ENCODE measurements around the gene SLC6A8. TPM values are rescaled to one million over a fixed set of nuclear protein-coding genes. Genes with fewer than 3 reads are reported as not detected.

The SLC6A8 gene
- total RNA-seq, 1 experiment from 2014 or later = 4.7 TPM

DNA sequence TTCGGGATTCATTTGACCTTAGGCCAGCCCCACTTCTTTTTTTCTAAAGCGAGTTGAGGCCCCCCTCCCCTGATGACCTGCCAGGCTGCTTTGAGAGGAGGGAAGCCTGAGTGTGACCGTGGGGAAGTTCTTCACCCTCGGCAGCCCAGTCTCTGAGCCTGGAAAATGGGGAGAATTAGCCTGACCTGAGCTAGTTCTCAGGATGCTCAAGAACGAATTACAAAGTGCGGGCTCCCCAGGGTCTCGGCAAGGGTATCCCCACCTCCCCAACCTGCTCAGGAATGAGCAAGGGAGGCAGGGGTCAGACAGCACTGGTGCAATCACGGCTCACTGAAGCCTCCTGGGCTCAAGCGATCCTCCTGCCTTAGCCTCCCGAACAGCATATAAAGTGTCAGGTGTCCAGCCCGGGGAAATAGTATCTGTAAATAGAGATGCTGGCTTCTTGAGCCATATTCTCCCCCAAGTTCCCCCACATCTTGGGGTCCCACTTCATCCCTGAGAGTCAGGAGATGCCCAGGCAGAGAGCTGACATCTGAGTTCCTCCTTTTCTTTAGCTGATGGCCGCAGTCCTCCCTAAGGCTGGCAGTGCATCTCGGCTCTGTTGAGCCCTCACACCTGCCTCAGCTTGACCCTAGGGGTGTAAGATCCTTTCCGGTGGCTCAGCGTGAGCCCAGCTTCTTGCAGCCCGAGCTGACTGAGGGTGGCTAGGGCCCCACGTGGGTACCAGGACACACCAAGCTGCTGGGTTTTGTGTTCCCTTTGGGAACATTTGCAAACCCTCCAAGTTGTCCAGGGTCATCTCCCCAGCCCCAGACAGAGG lies 39.2 kb upstream of the SLC6A8 start:
- DNase-seq (ENCODE audit: low read depth) = no peak

DNA sequence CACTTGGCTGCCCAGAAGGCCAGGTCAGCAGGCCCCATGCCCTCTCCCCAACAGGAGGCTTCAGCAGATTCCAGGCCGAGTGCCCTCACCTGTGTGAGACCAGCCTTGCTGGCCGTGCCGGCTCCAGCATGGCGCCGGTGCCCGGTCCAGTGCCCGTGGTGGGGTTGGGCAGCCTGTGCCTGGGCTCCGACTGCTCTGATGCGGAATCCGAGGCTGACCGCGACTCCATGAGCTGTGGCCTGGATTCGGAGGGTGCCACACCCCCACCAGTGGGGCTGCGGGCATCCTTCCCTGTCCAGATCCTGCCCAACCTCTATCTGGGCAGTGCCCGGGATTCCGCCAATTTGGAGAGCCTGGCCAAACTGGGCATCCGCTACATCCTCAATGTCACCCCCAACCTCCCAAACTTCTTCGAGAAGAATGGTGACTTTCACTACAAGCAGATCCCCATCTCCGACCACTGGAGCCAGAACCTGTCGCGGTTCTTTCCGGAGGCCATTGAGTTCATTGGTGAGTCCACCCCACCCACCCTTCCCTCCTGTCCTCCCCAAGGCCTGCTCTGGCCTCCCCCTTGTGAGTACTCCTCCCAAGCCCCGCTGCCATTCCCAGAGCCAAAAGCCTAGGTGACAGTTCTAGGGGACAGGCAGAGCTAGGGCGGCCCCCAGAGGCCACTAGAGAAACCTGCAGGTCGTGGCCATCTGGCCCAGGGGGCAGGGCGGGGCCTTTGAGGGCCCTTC lies 38.4 kb upstream of the SLC6A8 start:
- no peak for DNase-seq (ENCODE audit: low read depth)

DNA sequence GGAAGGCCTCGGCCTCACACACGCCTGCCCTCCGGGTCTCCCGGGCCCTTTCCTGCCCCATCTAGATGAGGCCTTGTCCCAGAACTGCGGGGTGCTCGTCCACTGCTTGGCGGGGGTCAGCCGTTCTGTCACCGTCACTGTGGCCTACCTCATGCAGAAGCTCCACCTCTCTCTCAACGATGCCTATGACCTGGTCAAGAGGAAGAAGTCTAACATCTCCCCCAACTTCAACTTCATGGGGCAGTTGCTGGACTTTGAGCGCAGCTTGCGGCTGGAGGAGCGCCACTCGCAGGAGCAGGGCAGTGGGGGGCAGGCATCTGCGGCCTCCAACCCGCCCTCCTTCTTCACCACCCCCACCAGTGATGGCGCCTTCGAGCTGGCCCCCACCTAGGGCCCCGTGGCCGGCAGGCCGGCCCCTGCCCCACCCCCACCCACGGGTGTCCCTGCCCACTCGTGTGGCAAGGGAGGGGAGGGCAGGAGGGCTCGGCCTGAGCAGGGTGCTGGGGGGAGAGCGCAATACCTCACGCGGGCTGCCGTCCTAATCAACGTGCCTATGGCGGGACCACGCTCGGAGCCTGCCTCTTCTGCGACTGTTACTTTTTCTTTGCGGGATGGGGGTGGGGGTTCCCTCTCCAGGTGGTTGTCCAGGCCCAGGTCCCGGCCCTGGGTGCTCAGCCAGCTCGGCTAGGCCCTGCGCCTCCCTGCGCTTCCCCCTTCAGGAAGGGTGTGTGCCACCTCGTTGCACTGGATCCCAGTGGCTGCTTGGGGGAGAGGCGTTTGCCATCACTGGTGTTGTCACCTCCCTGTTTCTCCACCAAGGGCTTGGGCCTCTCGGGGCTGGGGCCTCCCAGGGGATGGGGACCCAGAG lies 37.6 kb upstream of the SLC6A8 start:
- no peak for DNase-seq (ENCODE audit: low read depth)

DNA sequence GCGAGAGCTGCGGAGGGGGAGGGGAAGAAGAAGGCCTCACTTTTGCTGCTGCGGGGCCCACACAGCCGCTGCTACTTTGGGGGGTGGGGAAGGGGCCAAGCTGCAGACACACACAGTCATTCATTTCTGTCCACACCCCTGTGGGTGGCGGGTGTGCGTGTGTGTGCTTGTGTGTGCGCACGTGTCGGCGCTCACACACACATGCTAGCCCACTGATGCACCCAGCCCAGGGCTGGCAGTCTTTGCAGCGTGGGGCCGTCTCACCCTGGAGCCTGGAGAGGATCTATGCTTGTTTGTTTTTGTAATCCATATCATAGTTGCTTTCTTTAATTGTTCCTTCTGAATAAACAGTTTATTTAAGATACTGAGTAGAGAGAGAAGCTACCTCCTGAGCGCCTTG lies 36.8 kb upstream of the SLC6A8 start:
- DNase-seq (ENCODE audit: low read depth) = no peak

DNA sequence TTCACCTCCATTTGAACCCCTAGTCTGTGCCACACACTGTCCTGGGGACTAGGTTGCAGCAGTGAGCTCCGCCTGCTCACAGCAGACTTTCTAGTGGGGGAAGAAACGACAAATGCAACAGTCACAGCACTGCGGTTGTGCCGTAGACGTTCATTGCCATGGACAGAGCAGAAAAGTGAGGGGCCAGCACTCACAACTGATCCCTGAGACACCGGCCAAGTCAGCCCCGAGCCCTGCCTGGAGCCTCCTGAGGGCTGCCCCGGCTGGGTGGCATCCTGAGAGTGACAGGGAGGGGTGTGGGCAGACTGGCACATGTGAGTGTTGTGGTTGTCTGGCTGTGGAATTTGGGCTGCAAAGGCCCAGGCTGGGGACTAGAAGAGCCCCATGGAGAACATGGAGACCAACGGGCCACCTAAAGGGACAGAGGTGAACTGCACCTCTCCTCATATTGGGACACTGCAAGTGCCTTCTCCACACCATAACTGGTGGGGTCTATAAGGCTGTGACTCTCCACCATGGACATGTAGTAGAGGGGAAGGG lies 36.1 kb upstream of the SLC6A8 start:
- no peak for DNase-seq (ENCODE audit: low read depth)

DNA sequence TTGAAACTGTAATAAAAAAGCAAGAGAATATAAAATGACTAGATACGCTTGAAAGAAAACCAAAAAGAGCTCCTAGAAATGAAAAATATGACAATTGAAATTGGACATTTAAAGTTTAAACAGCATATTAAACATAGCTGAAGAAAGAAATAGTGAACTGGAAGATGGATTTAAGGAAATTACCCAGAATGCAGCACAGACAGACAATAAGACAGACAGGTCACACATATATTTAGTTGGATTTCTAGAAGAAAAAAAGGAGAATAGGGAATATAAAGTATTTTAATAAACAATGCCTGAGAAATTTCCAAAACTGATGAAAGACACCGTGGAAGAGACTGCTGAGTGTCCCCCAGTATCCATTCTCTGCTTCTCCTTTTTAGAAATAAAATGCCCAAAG lies 34.2 kb upstream of the SLC6A8 start:
- no peak for DNase-seq (ENCODE audit: low read depth)

DNA sequence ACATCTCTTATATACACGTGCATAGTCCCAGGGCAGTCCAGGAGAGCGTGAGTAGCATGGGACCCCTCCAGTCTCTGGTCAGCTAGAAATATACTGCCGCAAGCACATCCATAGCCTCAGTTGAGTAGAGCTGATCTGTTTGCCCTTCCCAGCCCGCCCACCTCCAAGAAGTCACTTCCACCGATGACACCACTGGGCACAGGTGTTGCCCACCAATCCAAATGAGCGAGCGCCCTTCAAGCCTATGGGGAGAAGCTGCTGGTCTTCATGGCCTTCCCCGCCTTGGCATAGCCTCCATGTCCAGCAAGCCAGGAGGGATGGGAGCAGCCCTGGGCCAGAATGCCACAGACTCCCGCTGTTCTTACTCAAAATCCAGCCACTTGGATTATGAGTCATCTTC lies 30.6 kb upstream of the SLC6A8 start:
- DNase-seq (ENCODE audit: low read depth) = peak; percentile 12

DNA sequence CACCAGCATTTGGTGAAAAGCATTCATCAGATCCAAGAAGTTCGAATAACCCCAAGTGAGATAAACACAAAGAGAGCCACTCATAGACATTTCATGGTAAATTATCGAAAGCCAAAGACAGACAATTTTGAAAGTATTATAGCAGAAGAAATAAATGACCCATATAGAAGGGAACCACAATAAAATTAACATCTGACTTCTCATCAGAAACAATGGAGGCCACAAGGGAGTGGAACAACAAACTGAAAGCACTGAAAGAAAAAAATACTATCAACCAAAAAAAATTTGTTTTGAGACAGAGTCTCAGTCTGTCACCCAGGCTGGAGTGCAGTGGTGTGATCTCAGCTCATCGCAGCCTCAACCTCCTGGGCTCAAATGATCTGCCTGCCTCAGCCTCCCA lies 28.5 kb upstream of the SLC6A8 start:
- no peak for DNase-seq (ENCODE audit: low read depth)

DNA sequence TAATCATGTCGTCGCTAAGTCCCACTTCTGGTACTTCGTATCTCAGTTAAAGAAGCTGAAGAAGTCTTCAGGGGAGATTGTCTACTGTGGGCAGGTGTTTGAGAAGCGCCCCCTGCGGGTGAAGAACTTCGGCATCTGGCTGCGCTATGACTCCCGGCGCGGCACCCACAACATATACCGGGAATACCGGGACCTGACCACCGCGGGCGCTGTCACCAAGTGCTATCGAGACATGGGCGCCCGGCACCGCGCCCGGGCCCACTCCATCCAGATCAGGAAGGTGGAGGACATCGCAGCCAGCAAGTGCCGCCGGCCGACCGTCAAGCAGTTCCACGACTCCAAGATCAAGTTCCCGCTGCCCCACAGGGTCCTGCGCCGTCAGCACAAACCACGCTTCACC lies 25.5 kb upstream of the SLC6A8 start:
- DNase-seq (ENCODE audit: low read depth) = no peak

DNA sequence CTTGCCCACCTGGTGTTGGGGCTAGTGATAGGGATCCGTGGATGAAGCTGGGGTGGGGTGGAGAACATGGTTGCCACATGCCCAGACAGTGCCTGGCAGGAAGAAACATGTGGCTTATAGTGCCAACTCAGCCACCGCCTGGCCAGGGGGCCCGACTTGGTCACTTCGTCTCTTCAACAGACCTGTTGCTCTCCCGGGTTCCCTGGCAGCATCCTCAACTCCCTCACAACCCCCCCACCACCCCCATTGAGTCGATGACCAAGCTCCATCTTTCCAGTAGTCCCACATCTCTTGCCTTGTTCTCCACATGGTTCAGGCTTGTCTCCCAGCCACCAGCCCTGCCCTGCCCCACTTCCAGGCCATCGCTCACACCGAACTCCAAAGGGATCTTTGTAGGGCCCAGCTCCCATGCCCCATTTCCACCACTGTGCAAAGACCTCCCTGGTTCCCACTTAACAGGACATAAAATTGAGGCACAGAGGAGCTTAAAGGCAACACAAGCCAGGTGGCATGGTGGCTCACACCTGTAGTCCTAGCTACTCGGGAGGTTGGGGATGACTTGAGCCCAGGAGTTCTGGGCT lies 21.9 kb upstream of the SLC6A8 start:
- no peak for DNase-seq (ENCODE audit: low read depth)

DNA sequence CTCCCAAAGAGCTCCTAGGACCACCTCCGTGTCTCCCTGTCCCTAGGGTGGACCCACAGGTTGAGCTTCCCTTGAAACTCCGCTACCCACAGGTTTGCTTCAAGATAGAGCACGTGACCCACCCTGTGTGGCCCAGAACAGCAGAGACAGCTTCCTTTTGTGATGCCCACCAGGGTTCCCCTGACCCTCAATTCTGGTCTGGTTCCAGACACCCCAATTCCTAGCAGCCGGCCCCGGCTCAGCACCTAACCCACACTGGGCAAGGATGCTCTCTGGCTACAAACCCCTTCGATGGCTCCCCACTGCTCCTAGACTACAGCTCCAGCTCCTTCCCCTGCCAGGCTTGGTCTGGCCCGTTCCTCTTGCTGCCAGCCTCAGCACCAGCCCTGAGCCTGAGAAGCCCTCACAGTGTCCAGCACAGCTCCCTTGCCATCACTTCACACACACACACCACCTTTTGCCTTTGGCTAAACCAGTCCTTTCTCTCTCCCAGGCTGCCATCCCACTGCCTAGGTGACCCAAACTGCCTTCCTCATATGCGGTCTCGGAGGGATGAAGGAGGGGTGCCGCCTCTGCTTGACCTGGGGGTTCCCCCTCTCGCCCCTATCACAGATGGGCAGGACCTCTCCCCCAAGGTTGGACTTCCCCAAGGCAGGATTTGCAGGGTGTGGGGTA lies 20.3 kb upstream of the SLC6A8 start:
- DNase-seq (ENCODE audit: low read depth) = no peak

DNA sequence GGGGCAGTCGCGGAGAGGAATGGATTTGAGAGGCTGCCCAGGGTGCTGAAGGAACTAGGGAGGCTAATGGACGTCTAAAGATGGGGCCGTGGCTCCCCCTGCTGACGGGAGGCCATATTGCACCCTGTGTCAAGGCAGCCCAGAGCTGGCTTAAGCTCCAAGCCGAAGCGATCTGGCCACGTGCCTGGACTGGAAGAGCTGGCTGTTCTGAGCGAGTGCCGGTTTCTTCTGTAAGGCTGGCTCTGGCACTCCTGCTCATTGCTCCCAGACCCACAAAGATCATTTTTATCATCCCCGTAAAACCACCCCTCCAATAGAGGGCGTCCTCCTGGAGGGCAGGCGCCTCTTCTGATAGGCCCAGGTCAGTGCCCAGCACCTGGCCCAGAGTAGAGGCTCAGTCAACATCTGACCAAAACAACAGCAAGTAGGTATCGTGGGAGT lies 19.8 kb upstream of the SLC6A8 start:
- DNase-seq (ENCODE audit: low read depth) = peak; percentile 64

DNA sequence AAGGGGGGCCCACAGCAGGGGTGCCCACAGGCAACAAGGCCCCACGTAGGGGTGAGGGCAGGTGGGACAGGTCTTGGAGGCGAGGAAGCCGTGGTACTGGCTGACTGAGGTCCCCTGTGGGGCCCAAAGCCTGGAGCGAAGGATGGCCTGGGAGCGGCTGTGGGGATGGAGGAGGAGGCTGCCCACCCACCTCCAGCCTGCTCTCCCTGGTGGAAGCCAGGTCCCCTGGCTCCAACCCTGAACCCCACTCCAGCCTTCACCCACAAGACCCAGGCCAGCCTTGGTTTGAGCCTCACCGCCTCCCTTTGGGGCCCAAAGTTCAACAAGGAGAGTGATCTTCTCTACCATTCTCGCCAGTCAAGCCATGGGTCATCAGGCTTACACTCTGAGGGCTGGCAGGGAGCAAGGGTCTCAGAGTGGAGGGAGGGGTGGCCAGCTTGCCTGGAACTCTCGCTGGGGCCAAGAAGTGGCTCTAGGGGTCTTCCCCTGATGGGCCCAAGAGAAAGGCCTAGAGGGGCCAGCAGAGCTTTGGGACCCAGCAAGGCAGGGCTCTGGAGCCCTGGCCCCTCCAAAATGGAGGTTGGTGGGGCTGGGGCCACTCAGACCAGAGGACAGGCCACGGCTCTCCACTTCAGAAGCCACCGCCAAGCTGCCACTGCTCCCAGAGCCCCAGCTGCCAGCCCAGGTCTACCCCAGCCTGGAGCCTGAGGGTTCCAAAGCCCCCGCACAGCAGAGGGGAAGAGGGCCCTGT lies 19.1 kb upstream of the SLC6A8 start:
- DNase-seq (ENCODE audit: low read depth) = no peak

DNA sequence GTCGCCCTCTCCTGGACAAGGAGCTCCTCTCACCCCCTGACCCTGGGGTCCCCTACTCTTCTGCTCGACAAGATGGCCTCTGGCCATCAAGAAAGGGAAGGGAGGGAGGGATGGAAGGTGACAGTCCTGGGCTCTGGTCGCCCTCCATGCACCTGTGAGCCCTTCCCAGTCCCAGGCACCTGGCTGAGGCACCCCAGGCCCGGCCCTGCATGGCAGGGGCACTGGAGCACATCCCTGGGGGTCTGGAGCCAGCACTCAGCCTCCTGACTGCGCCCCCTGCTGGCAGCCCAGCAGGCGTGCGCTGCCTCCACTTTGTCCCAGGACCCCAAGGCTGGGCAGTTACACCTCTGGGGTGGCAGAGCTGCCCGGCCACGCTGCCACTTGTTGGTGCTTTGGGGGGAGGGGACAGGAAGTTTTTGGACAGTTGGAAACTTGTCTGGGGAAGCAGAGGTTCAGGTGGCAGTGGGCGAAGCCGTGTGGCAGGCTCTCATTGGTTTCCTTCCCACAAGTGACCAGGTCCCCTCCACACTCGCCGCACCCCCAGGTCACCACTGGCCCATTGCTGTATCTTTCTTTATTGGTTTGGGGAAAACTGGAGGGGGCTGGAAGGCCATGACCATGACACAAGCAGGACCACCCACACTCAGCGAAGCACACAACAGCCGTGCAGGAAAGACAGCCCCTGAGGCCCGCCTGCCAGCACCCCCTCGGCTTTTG lies 18.4 kb upstream of the SLC6A8 start:
- no peak for DNase-seq (ENCODE audit: low read depth)

DNA sequence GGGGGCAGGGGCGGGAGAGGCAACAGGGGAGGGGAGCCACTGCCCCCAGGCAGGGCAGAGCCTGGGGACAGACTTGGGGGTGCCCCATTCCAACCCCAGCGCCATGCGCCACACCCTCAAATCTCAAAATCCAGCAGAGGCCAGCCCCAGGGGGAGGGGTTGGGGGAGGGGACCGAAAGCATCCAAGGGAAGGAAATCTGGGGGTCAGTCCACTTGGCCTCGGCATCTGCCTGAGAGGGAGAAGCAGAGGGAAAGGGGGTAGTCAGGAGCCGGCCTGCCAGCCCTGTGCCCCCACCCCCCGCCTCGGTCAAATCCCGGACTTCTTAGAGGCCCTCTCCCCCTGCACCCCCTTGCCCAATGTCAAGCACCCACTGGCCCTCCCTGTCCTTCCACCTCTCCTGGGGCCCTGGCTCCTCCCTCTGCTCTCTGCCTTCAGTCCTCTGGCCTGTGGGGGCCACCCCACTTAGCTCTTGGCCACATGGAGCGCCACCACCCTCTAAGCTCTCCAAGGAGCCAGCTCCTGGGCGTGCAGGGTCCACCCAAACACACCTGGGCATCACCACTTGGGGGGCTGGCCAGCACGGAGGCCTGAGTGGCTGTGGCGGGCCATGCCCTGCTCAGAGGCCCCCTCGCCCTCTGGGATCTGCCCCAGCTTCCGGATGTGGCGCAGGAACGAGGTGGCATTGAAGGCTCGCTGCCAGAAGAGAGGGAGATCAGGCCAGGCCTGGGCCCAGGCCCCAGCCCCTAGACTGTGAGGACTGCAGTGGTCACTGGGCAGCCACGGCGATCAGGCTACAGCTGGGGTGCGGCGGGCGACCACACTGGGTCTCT lies 17.6 kb upstream of the SLC6A8 start:
- DNase-seq (ENCODE audit: low read depth) = no peak

DNA sequence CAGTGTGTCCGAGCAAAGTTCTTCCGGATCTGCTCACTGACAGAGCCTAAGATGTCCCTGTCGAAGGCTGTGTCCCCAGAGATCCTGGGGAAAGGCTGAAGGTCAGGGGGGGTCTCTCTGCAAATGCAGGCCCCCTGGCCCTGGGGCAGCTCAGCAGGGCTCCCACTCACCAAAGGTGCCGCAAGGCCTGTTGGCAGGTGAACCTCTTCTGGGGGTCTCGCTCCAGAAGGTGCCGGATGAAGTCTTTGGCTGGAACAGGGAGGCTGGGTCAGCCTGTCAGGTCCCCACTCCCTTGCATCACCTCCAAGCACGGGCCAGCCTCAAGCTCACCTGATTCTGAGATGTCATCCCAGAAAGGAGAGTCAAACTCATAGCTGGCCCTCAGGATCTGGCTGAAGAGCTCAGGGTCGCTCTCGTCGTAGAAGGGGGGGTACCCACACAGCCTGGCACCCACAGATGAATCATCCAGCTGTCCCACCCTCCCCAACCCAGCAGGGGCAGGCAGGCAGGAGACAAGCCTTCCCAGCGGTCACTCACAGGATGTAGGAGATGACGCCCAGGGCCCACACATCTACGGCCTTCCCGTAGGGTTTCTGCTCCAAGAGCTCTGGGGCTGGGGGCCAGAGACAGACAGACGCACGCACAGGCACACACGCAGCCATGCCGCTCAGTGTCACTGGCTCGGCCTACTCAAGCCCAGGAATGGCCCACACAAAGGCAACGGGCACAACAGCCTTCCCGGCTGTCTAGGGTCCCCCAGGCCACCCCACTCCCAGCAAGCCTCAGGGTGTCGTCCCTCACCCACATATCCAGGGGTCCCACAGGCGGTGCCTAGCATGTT lies 16.8 kb upstream of the SLC6A8 start:
- DNase-seq (ENCODE audit: low read depth) = no peak

DNA sequence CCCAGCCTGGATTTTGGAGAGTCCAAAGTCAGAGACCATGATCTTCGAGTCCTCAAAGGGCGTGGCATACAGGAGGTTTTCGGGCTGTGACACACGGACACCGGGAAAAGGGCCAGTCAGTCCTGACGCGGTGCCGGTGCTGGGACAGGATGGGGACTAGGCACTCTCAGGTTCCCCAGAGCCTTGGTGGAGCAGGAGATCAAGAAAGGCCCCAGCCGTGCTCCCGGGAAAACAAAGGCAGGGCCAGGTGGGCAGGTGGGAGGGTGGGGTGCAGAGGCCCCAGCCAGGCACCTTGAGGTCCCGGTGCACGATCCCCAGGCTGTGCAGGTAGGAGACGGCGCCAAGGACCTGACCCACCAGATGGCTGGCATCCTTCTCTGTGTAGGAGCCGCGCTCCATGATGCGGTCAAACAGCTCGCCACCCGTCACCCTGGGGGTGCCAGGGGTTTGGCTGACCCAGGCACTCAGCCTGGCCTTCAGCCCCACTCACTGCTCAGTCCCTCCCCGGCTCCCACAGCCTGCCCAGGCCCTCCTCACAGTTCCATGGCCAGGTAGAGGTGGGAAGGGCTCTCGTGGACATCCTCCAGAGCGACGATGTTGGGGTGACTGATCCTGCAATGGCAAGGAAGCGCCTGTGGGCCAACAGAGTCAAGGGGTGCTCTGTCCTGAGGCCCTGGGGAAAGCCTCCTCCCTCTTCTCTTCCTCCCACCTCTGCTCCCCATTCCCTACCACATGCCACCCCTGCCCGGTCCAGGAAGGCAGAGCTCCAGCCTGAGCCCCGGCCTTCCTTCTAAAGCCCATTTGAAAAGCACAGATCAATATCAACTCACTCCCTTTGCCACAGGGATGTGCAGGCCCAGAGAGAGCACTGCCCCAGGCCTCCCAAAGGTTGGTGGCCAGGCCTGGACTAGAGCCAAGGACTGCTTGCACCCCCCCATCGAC lies 15.9 kb upstream of the SLC6A8 start:
- DNase-seq (ENCODE audit: low read depth) = no peak

All from RPMI7951 (cell line).